Measurements from ENCODE around the gene MAL.

DNA sequence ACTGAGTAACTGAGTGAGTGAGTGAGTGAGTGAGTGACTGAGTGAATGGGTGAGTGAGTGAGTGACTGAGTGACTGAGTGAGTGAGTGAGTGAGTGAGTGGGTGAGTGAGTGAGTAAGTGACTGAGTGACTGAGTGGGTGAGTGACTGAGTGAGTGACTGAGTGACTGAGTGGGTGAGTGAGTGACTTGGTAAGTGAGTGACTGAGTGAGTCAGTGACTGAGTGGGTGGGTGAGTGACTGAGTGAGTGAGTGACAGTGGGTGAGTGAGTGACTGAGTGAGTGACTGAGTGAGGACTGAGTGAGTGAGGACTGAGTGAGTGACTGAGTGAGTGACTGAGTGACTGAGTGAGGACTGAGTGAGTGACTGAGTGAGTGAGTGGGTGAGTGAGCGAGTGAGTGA, 13.9 kb downstream of the MAL start:
- TF ChIP-seq, protein P1, sequence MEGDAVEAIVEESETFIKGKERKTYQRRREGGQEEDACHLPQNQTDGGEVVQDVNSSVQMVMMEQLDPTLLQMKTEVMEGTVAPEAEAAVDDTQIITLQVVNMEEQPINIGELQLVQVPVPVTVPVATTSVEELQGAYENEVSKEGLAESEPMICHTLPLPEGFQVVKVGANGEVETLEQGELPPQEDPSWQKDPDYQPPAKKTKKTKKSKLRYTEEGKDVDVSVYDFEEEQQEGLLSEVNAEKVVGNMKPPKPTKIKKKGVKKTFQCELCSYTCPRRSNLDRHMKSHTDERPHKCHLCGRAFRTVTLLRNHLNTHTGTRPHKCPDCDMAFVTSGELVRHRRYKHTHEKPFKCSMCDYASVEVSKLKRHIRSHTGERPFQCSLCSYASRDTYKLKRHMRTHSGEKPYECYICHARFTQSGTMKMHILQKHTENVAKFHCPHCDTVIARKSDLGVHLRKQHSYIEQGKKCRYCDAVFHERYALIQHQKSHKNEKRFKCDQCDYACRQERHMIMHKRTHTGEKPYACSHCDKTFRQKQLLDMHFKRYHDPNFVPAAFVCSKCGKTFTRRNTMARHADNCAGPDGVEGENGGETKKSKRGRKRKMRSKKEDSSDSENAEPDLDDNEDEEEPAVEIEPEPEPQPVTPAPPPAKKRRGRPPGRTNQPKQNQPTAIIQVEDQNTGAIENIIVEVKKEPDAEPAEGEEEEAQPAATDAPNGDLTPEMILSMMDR (IDR thresholded peaks at IDR 0.05) = no peak
- TF ChIP-seq POLR2AphosphoS5 (IDR thresholded peaks at IDR 0.05) = no peak
- no peak for TF ChIP-seq POLR2A (IDR thresholded peaks at IDR 0.05)

Data from upper lobe of left lung (tissue), 4 donors.